Measurements from ENCODE around the gene ESD. TPM values are rescaled to one million over a fixed set of nuclear protein-coding genes. Genes with fewer than 3 reads are reported as not detected.

The ESD gene
- total RNA-seq, 2 donors from 2014 or later: 76.3 to 113 TPM

DNA sequence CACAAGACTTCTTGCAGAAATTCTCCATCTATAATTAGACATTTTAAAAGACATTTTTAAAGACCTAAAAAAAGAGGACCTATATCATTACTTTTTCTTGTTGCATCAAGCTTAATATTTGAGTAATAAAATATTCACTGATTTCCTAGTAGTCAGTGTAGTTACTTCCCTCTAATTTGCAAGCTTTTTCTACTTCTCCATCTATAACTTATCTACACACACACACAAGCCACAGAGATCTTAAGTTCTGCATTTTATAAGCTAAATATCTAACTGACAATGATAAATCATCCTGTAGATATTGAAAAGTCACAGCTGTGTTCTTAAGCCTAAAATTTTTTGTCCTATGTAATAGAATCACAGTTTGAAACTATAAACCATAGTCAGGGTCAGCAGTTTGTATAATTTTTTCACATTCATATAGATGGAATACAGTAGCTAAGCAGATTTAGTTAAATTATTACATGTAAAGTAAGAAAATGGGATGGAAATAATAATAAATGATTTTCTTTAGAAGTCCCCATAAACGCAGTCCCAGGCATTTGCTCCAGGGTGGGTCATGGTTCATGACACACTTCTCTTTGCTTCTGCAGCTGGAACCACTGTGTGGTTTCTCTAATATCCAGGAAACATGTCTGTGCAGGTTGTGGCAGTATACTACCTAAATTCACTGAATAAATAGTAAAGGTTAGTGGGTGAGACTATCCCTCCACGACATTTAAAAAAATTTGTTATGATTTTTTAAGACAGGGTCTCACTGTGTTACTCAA is 60.2 kb downstream of the ESD start:
- TF ChIP-seq, protein P1, sequence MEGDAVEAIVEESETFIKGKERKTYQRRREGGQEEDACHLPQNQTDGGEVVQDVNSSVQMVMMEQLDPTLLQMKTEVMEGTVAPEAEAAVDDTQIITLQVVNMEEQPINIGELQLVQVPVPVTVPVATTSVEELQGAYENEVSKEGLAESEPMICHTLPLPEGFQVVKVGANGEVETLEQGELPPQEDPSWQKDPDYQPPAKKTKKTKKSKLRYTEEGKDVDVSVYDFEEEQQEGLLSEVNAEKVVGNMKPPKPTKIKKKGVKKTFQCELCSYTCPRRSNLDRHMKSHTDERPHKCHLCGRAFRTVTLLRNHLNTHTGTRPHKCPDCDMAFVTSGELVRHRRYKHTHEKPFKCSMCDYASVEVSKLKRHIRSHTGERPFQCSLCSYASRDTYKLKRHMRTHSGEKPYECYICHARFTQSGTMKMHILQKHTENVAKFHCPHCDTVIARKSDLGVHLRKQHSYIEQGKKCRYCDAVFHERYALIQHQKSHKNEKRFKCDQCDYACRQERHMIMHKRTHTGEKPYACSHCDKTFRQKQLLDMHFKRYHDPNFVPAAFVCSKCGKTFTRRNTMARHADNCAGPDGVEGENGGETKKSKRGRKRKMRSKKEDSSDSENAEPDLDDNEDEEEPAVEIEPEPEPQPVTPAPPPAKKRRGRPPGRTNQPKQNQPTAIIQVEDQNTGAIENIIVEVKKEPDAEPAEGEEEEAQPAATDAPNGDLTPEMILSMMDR (IDR thresholded peaks at IDR 0.05): no peak
- H3K27me3 ChIP-seq: no peaks in the 10 kb centered on the region
- no peak overlapping the region for H3K4me3 ChIP-seq
- H3K9me3 ChIP-seq: no peaks in the 10 kb centered on the region
- no peak overlapping the region for H3K27ac ChIP-seq
- H3K4me1 ChIP-seq: no peaks in the 10 kb centered on the region
- H3K36me3 ChIP-seq: peaks cover 38% of the 10 kb centered on the region
- no peak for DNase-seq (ENCODE audit: low spot score)

DNA sequence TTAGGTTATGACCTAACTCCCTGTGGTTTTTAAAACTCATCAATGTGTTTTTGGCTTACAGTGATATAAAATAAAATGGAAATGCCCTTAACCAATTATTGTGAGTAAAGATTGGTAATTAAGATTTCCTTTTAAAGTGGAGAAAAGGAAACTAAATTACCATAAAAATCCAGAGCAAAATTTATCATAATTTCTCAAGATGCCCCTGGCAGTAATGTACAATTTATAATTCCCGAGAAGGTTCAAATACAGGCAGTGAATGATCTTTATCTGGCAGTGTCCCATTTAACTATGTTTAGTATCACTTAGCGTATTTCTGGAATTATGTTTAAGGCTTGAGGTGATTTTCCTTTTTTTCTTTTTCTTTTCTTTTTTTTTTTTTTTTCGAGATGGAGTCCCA is 61.5 kb downstream of the ESD start:
- Histone ChIP-seq H3K9me3 (no peaks in the 10 kb centered on the region), H3K27ac (no peak overlapping the region), H3K36me3 (peaks cover 43% of the 10 kb centered on the region), H3K27me3 (no peaks in the 10 kb centered on the region), H3K4me1 (no peaks in the 10 kb centered on the region), H3K4me3 (no peak overlapping the region)
- TF ChIP-seq, protein P1 (IDR thresholded peaks at IDR 0.05): no peak
- no peak for DNase-seq (ENCODE audit: low spot score)

DNA sequence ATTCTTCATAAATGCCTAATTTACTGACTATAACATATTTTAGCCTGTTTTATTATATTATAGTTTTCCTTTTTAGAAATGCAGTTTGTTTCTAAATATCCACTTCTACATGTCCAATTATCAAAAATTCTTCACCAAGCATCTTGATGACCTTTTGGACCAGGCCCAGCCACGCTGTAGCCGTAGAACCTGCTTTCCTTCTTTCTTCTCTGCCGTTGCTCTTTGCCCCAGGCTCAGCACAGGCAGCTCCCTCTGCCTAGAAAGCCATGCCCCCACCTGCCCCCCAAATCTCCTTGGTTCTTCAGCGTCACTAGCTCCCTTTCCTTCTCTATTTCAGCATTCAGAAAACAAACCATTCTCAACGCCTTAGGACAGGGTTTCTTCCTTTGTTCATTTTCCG is 65.4 kb downstream of the ESD start:
- no peaks in the 10 kb centered on the region for H3K9me3 ChIP-seq
- H3K4me1 ChIP-seq: no peaks in the 10 kb centered on the region
- H3K27ac ChIP-seq: no peak overlapping the region
- no peak for DNase-seq (ENCODE audit: low spot score)
- no peak overlapping the region for H3K4me3 ChIP-seq
- TF ChIP-seq, protein P1 (IDR thresholded peaks at IDR 0.05): no peak
- no peaks in the 10 kb centered on the region for H3K27me3 ChIP-seq
- peaks cover 71% of the 10 kb centered on the region for H3K36me3 ChIP-seq

DNA sequence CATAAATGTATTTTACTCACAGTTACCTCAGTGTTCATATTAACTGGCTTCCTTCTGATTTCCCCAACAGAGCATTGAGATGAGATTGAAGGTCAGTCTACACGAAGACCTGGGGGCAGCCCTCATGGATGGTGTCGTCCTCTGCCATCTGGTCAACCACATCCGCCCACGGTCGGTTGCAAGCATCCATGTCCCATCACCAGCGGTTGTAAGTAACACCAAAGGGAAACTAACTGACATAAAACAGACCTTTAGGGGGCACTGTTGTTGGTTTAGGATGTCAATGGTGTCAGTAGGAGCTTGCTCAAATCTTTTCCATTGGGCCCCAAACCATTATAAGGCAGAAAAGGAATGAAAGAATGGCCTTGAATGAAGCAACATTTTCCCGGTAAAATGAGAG is 68.2 kb downstream of the ESD start:
- Histone ChIP-seq H3K4me3 (no peak overlapping the region), H3K4me1 (no peaks in the 10 kb centered on the region), H3K9me3 (no peaks in the 10 kb centered on the region), H3K36me3 (peaks cover 81% of the 10 kb centered on the region), H3K27ac (no peak overlapping the region), H3K27me3 (no peaks in the 10 kb centered on the region)
- TF ChIP-seq, protein P1 (IDR thresholded peaks at IDR 0.05): no peak
- DNase-seq (ENCODE audit: low spot score): no peak

DNA sequence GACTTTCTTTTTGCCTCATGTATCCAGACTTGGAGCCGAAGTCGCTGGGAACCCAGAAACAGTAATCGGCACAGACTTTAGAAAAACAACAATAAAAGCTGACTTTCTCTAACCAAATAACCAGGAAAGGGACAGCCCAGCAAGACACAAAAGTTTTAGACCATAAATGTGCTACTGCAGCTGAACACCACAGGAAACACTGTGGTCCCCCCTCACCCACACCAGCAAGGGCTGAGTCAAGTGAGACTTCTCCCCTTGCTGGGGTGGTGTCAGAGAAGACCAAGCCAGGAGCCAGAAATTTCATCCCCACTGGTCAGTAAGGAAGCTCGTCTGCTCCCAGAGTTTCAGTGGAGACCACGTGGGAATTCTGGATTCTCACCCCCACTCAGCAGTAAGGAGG is 70.6 kb downstream of the ESD start:
- H3K9me3 ChIP-seq: no peaks in the 10 kb centered on the region
- DNase-seq (ENCODE audit: low spot score): no peak
- peaks cover 64% of the 10 kb centered on the region for H3K36me3 ChIP-seq
- no peak overlapping the region for H3K4me3 ChIP-seq
- H3K27me3 ChIP-seq: no peaks in the 10 kb centered on the region
- H3K4me1 ChIP-seq: no peaks in the 10 kb centered on the region
- no peak overlapping the region for H3K27ac ChIP-seq
- TF ChIP-seq, protein P1 (IDR thresholded peaks at IDR 0.05): no peak

Other genes with a start within 250 kb of the ESD start
- 10 to 100 TPM in 1 of 2 donors, 1 to 10 TPM in 1; 6.9 to 10.9 TPM for gene LRCH1, start 244.0 kb downstream of the ESD start, total RNA-seq
- gene HTR2A, start 99.9 kb upstream of the ESD start, total RNA-seq: under 1 TPM; 0.16 to 0.78 TPM

Data from right atrium auricular region (tissue), 2 donors.